GM18508 (cell line): ENCODE results near the gene TANGO6.

Experiments used
- ATAC-seq: cut with Tn5 transposase; IDR thresholded peaks from one replicate; pipeline ENCODE4 v1.9.1; 2021; ENCODE audit warnings: moderate number of reproducible peaks; ENCODE audit not compliant: insufficient read depth, unreplicated experiment

TANGO6 gene

GRCh38 chr16:68995011-68995504 lies 151.7 kb downstream of the TANGO6 start:
- ATAC-seq, result no peak

GRCh38 chr16:68997564-68997963 lies 154.2 kb downstream of the TANGO6 start:
- no peak for ATAC-seq

GRCh38 chr16:68999114-68999513 lies 155.8 kb downstream of the TANGO6 start:
- no peak for ATAC-seq

- no peak for ATAC-seq
These were observed 160.2 kb downstream of the TANGO6 start for GRCh38 chr16:69003500-69003899.

- ATAC-seq, result no peak
These were observed 162.5 kb downstream of the TANGO6 start for GRCh38 chr16:69005641-69006355.

GRCh38 chr16:69012906-69013305 lies 169.6 kb downstream of the TANGO6 start:
- no peak for ATAC-seq

- no peak for ATAC-seq
These were observed 170.7 kb downstream of the TANGO6 start for GRCh38 chr16:69013991-69014390.

GRCh38 chr16:69014811-69015210 lies 171.5 kb downstream of the TANGO6 start:
- ATAC-seq, result no peak

GRCh38 chr16:69017036-69017783 lies 173.9 kb downstream of the TANGO6 start:
- ATAC-seq, result no peak

- ATAC-seq, result no peak
These were observed 176.5 kb downstream of the TANGO6 start for GRCh38 chr16:69019811-69020210.

GRCh38 chr16:69029121-69029520 lies 185.8 kb downstream of the TANGO6 start:
- ATAC-seq, result no peak

GRCh38 chr16:69031877-69032301 lies 188.6 kb downstream of the TANGO6 start:
- no peak for ATAC-seq

GRCh38 chr16:69033151-69033949 lies 190.0 kb downstream of the TANGO6 start:
- ATAC-seq, result no peak

GRCh38 chr16:69035375-69035774 lies 192.0 kb downstream of the TANGO6 start:
- ATAC-seq, result no peak

GRCh38 chr16:69036399-69037091 lies 193.2 kb downstream of the TANGO6 start:
- no peak for ATAC-seq

GRCh38 chr16:69037373-69038160 lies 194.2 kb downstream of the TANGO6 start:
- ATAC-seq, result no peak

GRCh38 chr16:69039333-69039941 lies 196.1 kb downstream of the TANGO6 start:
- no peak for ATAC-seq

GRCh38 chr16:69040144-69040909 lies 197.0 kb downstream of the TANGO6 start:
- ATAC-seq, result no peak
